MCF 10A (cell line): ENCODE data around the gene JAK3. TPM values are rescaled to one million over a fixed set of nuclear protein-coding genes. Genes with fewer than 3 reads are reported as not detected.

ENCODE experiments used
- BruUV-seq: library from RNA; stranded (reverse); fragments of 400-500 nt; replicated peaks from 2 replicates; lab custom pipeline; 2021; lab: Mats Ljungman, UMichigan
- CTCF ChIA-PET: fragments of 300-600 bp; sonication (Branson Sonifier 250); formaldehyde crosslinking; extraction: SDS; loops from one replicate; lab custom pipeline; 2021; ENCODE audit warnings: antibody characterized with exemption, inconsistent platforms; lab: Yijun Ruan, JAX
- POLR2A ChIA-PET: fragments of 300-600, 350-650 bp; sonication (Branson Sonifier 250); formaldehyde crosslinking; extraction: SDS; loops from one replicate; lab custom pipeline; 2020; ENCODE audit warnings: antibody characterized with exemption, inconsistent platforms; lab: Yijun Ruan, JAX
- DNase-seq: peaks from one replicate; pipeline ENCODE4 v3.0.0-alpha.2; 2018; ENCODE audit not compliant: unreplicated experiment
- H3K27ac Mint-ChIP-seq: one replicate; pipeline ENCODE4 v1.8.0; 2022; ENCODE audit warnings: mild to moderate bottlenecking, low read depth, mixed read lengths; ENCODE audit not compliant: unreplicated experiment
- H3K27me3 Mint-ChIP-seq: one replicate; pipeline ENCODE4 v1.8.0; 2022; ENCODE audit warnings: mixed read lengths; ENCODE audit not compliant: insufficient read depth, unreplicated experiment
- H3K36me3 Mint-ChIP-seq: one replicate; pipeline ENCODE4 v1.8.0; 2022; ENCODE audit warnings: mild to moderate bottlenecking, moderate library complexity, mixed read lengths; ENCODE audit not compliant: insufficient read depth, unreplicated experiment
- H3K4me1 Mint-ChIP-seq: one replicate; pipeline ENCODE4 v1.8.0; 2022; ENCODE audit warnings: mixed read lengths; ENCODE audit not compliant: insufficient read depth, unreplicated experiment
- H3K4me3 Mint-ChIP-seq: one replicate; pipeline ENCODE4 v1.8.0; 2022; ENCODE audit warnings: mild to moderate bottlenecking, moderate library complexity, mixed read lengths; ENCODE audit not compliant: unreplicated experiment
- H3K9me3 Mint-ChIP-seq: one replicate; pipeline ENCODE4 v1.8.0; 2022; ENCODE audit warnings: mixed read lengths; ENCODE audit not compliant: unreplicated experiment
- intact Hi-C: fragments of 100-400 bp; cut with micrococcal nuclease; formaldehyde crosslinking; loops from 2 replicates; pipeline ENCODE4 v1.14.1; 2022
- total RNA-seq: library from RNA; stranded (reverse); gene quantifications from 2 replicates; pipeline ENCODE4 v1.2.3, GENCODE V29; 2022
- TF ChIP-seq, protein P1 (sequence below): fragments of 200-600 bp; IDR thresholded peaks from one replicate; pipeline ENCODE4 v1.8.0; 2022; ENCODE audit warnings: antibody characterized with exemption, mild to moderate bottlenecking; ENCODE audit not compliant: unreplicated experiment

JAK3 gene
- total RNA-seq, 1 experiment from 2014 or later: not detected

DNA sequence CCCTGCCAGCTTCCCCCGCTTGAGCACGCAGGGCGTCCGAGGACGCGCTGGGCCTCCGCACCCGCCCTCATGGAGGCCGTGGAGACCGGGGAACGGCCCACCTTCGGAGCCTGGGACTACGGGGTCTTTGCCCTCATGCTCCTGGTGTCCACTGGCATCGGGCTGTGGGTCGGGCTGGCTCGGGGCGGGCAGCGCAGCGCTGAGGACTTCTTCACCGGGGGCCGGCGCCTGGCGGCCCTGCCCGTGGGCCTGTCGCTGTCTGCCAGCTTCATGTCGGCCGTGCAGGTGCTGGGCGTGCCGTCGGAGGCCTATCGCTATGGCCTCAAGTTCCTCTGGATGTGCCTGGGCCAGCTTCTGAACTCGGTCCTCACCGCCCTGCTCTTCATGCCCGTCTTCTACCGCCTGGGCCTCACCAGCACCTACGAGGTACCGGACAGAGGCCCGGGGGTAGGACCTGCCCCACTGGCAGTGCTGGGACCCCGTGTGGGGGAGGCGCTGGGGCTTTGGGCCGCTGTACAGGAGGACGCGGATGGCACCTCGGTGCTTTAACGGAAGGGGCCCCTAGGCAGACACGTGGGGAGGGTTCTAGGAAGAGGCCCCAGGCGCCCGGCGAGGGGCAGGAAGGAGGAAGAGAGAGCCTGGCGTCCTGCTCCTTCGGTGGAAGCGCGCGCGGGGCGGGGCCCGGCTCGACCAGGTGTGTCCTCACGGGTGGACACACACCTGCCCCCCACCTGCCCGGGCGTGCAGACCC lies 24.6 kb upstream of the JAK3 start:
- H3K27me3 Mint-ChIP-seq: no peaks in the 10 kb centered on the region
- TF ChIP-seq, protein P1, sequence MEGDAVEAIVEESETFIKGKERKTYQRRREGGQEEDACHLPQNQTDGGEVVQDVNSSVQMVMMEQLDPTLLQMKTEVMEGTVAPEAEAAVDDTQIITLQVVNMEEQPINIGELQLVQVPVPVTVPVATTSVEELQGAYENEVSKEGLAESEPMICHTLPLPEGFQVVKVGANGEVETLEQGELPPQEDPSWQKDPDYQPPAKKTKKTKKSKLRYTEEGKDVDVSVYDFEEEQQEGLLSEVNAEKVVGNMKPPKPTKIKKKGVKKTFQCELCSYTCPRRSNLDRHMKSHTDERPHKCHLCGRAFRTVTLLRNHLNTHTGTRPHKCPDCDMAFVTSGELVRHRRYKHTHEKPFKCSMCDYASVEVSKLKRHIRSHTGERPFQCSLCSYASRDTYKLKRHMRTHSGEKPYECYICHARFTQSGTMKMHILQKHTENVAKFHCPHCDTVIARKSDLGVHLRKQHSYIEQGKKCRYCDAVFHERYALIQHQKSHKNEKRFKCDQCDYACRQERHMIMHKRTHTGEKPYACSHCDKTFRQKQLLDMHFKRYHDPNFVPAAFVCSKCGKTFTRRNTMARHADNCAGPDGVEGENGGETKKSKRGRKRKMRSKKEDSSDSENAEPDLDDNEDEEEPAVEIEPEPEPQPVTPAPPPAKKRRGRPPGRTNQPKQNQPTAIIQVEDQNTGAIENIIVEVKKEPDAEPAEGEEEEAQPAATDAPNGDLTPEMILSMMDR: no peak
- BruUV-seq: no TSS peak
- DNase-seq: no peak
- H3K4me1 Mint-ChIP-seq: no peaks in the 10 kb centered on the region
- H3K36me3 Mint-ChIP-seq: peaks cover 7% of the 10 kb centered on the region
- CTCF ChIA-PET: interaction anchor here (1.1 to 5.3 kb wide), 6 partner anchors 12 to 123 kb away, joined by 3 to 90 read pairs (median 12); partner anchors contain the start of genes CCDC124 and RPL18A
- no peak overlapping the region for H3K4me3 Mint-ChIP-seq
- no peaks in the 10 kb centered on the region for H3K9me3 Mint-ChIP-seq
- H3K27ac Mint-ChIP-seq: no peak overlapping the region
- POLR2A ChIA-PET: interaction anchor here (3.9 to 5.2 kb wide), 2 partner anchors 12 to 59 kb away, joined by 17 to 71 read pairs; partner anchors contain the start of genes CCDC124 and RPL18A
- intact Hi-C loops: no loop called here

DNA sequence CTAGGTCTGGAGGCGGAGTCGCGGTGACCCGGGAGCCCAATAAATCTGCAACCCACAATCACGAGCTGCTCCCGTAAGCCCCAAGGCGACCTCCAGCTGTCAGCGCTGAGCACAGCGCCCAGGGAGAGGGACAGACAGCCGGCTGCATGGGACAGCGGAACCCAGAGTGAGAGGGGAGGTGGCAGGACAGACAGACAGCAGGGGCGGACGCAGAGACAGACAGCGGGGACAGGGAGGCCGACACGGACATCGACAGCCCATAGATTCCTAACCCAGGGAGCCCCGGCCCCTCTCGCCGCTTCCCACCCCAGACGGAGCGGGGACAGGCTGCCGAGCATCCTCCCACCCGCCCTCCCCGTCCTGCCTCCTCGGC lies 24.1 kb upstream of the JAK3 start, which contains the start of gene SLC5A5:
Gene SLC5A5, plus strand, starts transcription at position 68 of the 373 bp plus-strand sequence. CDS start 375 bp downstream, outside the sequence.
- intact Hi-C loops: no loop called here
- POLR2A ChIA-PET: interaction anchor here (3.9 to 5.2 kb wide), 2 partner anchors 12 to 60 kb away, joined by 17 to 71 read pairs; partner anchors contain the start of genes CCDC124 and RPL18A

DNA sequence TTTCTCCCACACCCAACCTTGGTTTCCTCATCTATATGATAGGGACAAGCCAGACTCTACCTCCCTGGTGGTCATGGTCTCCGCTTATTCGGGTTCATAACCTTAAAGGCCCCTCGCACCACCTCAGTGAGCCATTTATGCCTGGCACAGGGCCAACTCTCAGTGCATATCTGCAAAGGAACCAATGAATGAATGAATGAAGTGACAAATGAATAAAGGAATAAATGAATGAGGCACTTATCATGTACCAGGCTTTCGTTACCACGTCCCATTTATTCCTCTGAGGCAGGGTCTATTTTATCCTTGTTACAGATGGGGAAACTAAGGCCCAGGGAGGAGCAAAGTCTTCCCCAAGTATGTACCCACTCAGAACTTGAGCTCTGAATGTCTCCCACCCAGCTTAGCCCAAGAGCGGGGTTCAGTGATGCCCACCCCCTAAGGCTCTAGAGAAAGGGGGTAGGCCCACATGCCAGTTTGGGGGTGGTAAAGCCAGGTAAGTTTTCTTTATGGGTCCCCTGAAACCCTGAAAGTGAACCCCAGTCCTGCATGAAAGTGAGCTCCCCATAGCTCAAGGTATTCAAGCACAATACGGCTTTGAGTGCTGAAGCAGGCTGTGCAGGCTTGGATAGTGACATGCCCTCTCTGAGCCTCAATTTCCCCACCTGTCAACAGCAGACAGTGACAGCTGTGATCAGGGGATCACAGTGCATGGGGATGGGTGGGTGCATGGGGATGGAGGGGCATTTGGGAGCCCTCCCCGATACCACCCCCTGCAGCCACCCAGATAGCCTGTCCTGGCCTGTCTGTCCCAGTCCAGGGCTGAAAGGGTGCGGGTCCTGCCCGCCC lies 23.5 kb upstream of the JAK3 start:
- H3K4me3 Mint-ChIP-seq: no peak overlapping the region
- DNase-seq: peak; percentile 8
- no TSS peak for BruUV-seq
- ChIA-PET CTCF (interaction anchor here (0.6 to 5.3 kb wide), 14 partner anchors 8 to 235 kb away, joined by 3 to 90 read pairs (median 6); partner anchors contain the start of genes CCDC124 and RPL18A), POLR2A (interaction anchor here (0.9 to 5.2 kb wide), 3 partner anchors 11 to 60 kb away, joined by 3 to 71 read pairs (median 17); partner anchors contain the start of genes CCDC124 and RPL18A)
- intact Hi-C loops: no loop called here
- H3K4me1 Mint-ChIP-seq: no peaks in the 10 kb centered on the region
- H3K36me3 Mint-ChIP-seq: peaks cover 11% of the 10 kb centered on the region
- H3K27ac Mint-ChIP-seq: no peak overlapping the region
- H3K27me3 Mint-ChIP-seq: no peaks in the 10 kb centered on the region
- TF ChIP-seq, protein P1: no peak
- no peaks in the 10 kb centered on the region for H3K9me3 Mint-ChIP-seq

More for the DNA sequence above, 24.1 kb upstream of the JAK3 start, which contains the start of gene SLC5A5:
- H3K4me1 Mint-ChIP-seq: no peaks in the 10 kb centered on the region
- peaks cover 8% of the 10 kb centered on the region for H3K36me3 Mint-ChIP-seq
- CTCF ChIA-PET: interaction anchor here (0.6 to 5.3 kb wide), 8 partner anchors 12 to 234 kb away, joined by 3 to 90 read pairs (median 11); partner anchors contain the start of genes CCDC124 and RPL18A
- H3K27me3 Mint-ChIP-seq: no peaks in the 10 kb centered on the region
- no TSS peak for BruUV-seq
- DNase-seq: no peak
- no peaks in the 10 kb centered on the region for H3K9me3 Mint-ChIP-seq
- H3K27ac Mint-ChIP-seq: no peak within 1 kb of the TSS
- H3K4me3 Mint-ChIP-seq: no peak within 1 kb of the TSS
- TF ChIP-seq, protein P1: no peak
